ENCODE data around the gene SPIRE1. TPM values are rescaled to one million over a fixed set of nuclear protein-coding genes. Genes with fewer than 3 reads are reported as not detected.
"Not testable (repeated sequence)": the region's sequence is repeated elsewhere in the genome, so short reads cannot be mapped to it uniquely, and the experiment has no call there.

Gene SPIRE1
- total and polyA plus RNA-seq, 4 experiments from 2014 or later, result 1.7 to 3.0 (median 1.8) TPM; not detected in 1

DNA sequence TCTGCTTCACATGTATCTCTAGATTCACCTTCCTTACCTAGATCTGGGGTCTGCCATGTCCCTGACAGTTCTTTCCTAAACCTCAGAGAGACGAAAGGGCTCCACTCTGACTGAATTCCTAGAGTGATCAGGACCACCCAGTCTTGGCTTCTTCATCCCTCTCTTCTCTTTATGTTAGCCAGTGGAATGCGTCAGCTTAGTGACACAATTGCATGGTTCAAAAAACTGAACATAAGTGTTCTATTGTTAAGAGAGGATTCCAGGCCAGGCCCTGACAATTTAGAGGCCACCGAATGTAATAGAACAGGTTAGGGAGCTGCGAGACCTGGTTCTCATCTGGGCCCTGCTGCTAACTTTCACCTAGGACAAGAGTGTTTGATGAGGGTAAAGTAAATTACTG lies 240.2 kb downstream of the SPIRE1 start:
- ChIA-PET POLR2A (ENCODE audit: partially characterized antibody) (no interaction called here), CTCF (ENCODE audit: partially characterized antibody) (no interaction called here)

DNA sequence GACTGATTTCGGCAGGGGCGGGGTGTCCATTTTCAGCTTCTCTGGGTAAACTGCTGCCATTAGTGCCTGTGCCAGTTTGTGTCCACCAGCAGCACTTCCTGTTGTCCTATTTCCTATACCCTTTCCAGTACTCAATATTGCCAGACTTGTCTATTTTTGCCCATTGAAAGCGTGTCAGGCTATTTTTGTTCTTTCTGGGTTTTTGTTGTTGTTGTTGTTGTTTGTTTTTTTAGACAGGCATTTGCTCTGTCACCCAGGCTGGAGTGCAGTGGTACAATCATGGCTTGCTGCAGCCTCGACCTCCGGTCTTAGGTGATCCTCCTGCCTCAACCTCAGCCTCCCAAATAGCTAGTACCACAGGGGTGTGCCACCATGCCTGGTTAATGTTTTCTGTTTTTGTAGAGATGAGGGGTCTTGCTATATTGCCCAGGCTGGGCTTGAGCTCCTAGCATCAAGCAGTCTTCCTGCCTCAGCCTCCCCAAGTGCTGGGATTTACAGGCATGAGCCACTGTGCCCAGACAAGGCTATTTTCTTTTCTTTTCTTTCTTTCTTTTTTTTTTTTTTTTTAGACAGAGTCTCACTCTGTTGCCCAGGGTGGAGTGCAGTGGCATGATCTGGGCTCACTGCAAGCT lies 241.7 kb downstream of the SPIRE1 start:
- CTCF ChIA-PET (ENCODE audit: partially characterized antibody), result interaction anchor here (1.0 kb wide), 1 partner anchor 26 kb away, joined by 3 read pairs; no protein-coding TSS in a partner anchor
- H3K4me3 Mint-ChIP-seq, result no peak overlapping the region

More for the DNA sequence above, 240.2 kb downstream of the SPIRE1 start:
- H3K27me3 ChIP-seq (ENCODE audit: insufficient read depth, low read length), result no peaks in the 10 kb centered on the region
- Mint-ChIP-seq H3K9me3 (no peaks in the 10 kb centered on the region), H3K4me1 (peaks cover 2 to 14% (median 6%) of the 10 kb centered on the region in 4 donors), H3K27me3 (no peaks in the 10 kb centered on the region), H3K36me3 (no peaks in the 10 kb centered on the region), H3K4me3 (no peak overlapping the region), H3K27ac (peak overlapping the region in 1 of 7 donors; percentile 14)
- H3K4me3 ChIP-seq (ENCODE audit: low read length in 2 of 2), result no peak overlapping the region
- no peaks in the 10 kb centered on the region for H3K4me1 ChIP-seq (ENCODE audit: insufficient read depth, low read length)
- intact Hi-C loops (cut with micrococcal nuclease), result no loop called here
- H3K27ac ChIP-seq (ENCODE audit: low read depth, low read length), result no peak overlapping the region
- no peaks in the 10 kb centered on the region for H3K9me3 ChIP-seq (ENCODE audit: control insufficient read depth in 1 of 2, low read length in 2 of 2)
- no peaks in the 10 kb centered on the region for H3K36me3 ChIP-seq (ENCODE audit: insufficient read depth, low read length)
- no peak for DNase-seq

DNA sequence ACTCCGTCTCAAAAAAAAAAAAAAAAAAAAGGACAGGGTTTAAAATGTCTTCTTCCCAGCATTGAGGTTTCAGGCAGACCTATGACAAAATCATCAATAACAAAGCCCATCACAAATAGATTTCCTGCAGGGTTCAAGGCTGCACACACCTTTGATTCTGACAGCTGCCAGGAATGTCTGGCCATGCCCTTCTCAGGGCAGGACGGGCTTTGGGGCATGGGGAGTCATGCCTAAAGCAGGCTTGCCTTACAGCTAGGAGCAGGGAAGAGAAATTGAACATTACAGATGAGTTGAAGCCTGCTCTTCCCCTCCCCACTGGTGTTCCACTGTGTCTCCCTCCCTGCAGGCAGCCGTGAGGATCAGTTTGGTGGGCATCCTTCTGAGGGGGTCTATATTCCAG lies 246.5 kb downstream of the SPIRE1 start:
- H3K27ac Mint-ChIP-seq, result peak overlapping the region in 1 of 7 donors; percentile 37
- H3K4me3 ChIP-seq (ENCODE audit: low read length in 2 of 2), result no peak overlapping the region
- CTCF ChIA-PET (ENCODE audit: partially characterized antibody), result interaction anchor here (1.6 kb wide), 1 partner anchor 19 kb away, joined by 6 read pairs; no protein-coding TSS in a partner anchor
- no peaks in the 10 kb centered on the region for H3K27me3 Mint-ChIP-seq
- H3K4me1 ChIP-seq (ENCODE audit: insufficient read depth, low read length), result peaks cover 12% of the 10 kb centered on the region
- intact Hi-C loops (cut with micrococcal nuclease), result no loop called here
- H3K36me3 ChIP-seq (ENCODE audit: insufficient read depth, low read length), result no peaks in the 10 kb centered on the region
- POLR2A ChIA-PET (ENCODE audit: partially characterized antibody), result no interaction called here
- H3K27me3 ChIP-seq (ENCODE audit: insufficient read depth, low read length), result no peaks in the 10 kb centered on the region
- no peaks in the 10 kb centered on the region for H3K36me3 Mint-ChIP-seq
- no peaks in the 10 kb centered on the region for H3K9me3 Mint-ChIP-seq
- no peak overlapping the region for H3K4me3 Mint-ChIP-seq
- no peaks in the 10 kb centered on the region for H3K9me3 ChIP-seq (ENCODE audit: control insufficient read depth in 1 of 2, low read length in 2 of 2)
- H3K27ac ChIP-seq (ENCODE audit: low read depth, low read length), result no peak overlapping the region
- H3K4me1 Mint-ChIP-seq, result peaks cover 9 to 23% (median 14%) of the 10 kb centered on the region in 4 donors
- no peak for DNase-seq

More for the DNA sequence above, 241.7 kb downstream of the SPIRE1 start:
- H3K27me3 ChIP-seq (ENCODE audit: insufficient read depth, low read length), result no peaks in the 10 kb centered on the region
- no peak for DNase-seq
- intact Hi-C loops (cut with micrococcal nuclease), result no loop called here
- no peaks in the 10 kb centered on the region for H3K9me3 ChIP-seq (ENCODE audit: control insufficient read depth in 1 of 2, low read length in 2 of 2)
- POLR2A ChIA-PET (ENCODE audit: partially characterized antibody), result no interaction called here
- H3K36me3 ChIP-seq (ENCODE audit: insufficient read depth, low read length), result no peaks in the 10 kb centered on the region
- no peaks in the 10 kb centered on the region for H3K27me3 Mint-ChIP-seq
- no peak overlapping the region for H3K27ac ChIP-seq (ENCODE audit: low read depth, low read length)
- H3K9me3 Mint-ChIP-seq, result no peaks in the 10 kb centered on the region
- no peak overlapping the region for H3K4me3 ChIP-seq (ENCODE audit: low read length in 2 of 2)
- H3K4me1 ChIP-seq (ENCODE audit: insufficient read depth, low read length), result no peaks in the 10 kb centered on the region
- peaks cover 2 to 12% (median 5%) of the 10 kb centered on the region in 4 donors for H3K4me1 Mint-ChIP-seq
- no peak overlapping the region for H3K27ac Mint-ChIP-seq
- H3K36me3 Mint-ChIP-seq, result no peaks in the 10 kb centered on the region

DNA sequence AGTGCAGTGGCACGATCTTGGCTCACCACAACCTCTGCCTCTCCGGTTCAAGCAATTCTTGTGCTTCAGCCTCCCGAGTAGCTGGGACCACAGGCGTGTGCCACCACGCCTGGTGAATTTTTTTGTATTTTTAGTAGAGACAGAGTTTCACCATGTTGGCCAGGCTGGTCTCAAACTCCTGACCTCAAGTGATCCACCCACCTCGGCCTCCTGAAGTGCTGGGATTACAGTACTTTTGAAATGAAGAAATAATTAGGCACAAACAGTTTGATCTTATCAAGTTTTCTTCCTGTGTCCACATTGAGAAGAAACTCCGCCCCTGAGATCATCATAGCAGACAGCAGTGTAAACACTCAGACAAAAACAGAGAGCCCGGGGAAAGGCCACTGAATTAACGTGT lies 247.2 kb downstream of the SPIRE1 start:
- H3K9me3 Mint-ChIP-seq; H3K27ac ChIP-seq (ENCODE audit: low read depth, low read length); H3K36me3 ChIP-seq (ENCODE audit: insufficient read depth, low read length); H3K4me3 ChIP-seq (ENCODE audit: low read length in 2 of 2); POLR2A ChIA-PET (ENCODE audit: partially characterized antibody); H3K27me3 ChIP-seq (ENCODE audit: insufficient read depth, low read length); intact Hi-C loops (cut with micrococcal nuclease); H3K9me3 ChIP-seq (ENCODE audit: control insufficient read depth in 1 of 2, low read length in 2 of 2); H3K36me3 Mint-ChIP-seq; H3K27me3 Mint-ChIP-seq; CTCF ChIA-PET (ENCODE audit: partially characterized antibody); DNase-seq; H3K4me3 Mint-ChIP-seq: not testable (repeated sequence)
- Mint-ChIP-seq H3K27ac (peak overlapping the region in 1 of 7 donors; percentile 32), H3K4me1 (peaks cover 12 to 30% (median 19%) of the 10 kb centered on the region in 4 donors)
- H3K4me1 ChIP-seq (ENCODE audit: insufficient read depth, low read length), result peaks cover 18% of the 10 kb centered on the region

DNA sequence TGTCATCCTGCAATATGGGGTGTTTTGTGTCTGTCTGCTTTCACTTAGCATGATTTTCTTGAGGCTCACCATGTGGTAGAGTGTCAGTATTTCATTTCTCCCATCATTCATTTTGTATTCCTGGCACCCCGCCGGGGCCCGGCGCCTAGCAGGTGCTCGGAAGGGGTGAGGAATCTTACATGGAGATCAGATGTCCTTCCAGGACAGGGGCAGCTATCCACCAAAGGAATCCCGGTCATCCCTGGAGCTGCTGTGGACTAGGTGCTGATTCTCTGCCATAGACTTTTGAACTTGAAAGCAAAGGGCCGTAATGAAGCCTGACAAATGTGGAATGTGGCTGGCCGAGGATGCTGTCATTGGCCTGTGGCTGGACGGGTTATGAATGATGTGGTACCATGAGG lies 247.8 kb downstream of the SPIRE1 start:
- Histone ChIP-seq H3K27ac (ENCODE audit: low read depth, low read length) (no peak overlapping the region), H3K4me3 (ENCODE audit: low read length in 2 of 2) (no peak overlapping the region), H3K27me3 (ENCODE audit: insufficient read depth, low read length) (no peaks in the 10 kb centered on the region), H3K36me3 (ENCODE audit: insufficient read depth, low read length) (no peaks in the 10 kb centered on the region), H3K9me3 (ENCODE audit: control insufficient read depth in 1 of 2, low read length in 2 of 2) (no peaks in the 10 kb centered on the region), H3K4me1 (ENCODE audit: insufficient read depth, low read length) (peaks cover 18% of the 10 kb centered on the region)
- POLR2A ChIA-PET (ENCODE audit: partially characterized antibody), result interaction anchor here (1.1 kb wide), 1 partner anchor 33 kb away, joined by 5 read pairs; the partner anchor contains the start of gene AFG3L2
- intact Hi-C loops (cut with micrococcal nuclease), result no loop called here
- Mint-ChIP-seq H3K9me3 (no peaks in the 10 kb centered on the region), H3K4me1 (peaks cover 12 to 35% (median 19%) of the 10 kb centered on the region in 4 donors), H3K27ac (peak overlapping the region in 2 of 7 donors; percentile 42 to 62), H3K4me3 (peak overlapping the region in 1 of 8 donors; percentile 30), H3K27me3 (peaks cover 2 to 8% of the 10 kb centered on the region in 2 donors), H3K36me3 (no peaks in the 10 kb centered on the region)
- CTCF ChIA-PET (ENCODE audit: partially characterized antibody), result interaction anchor here (0.8 kb wide), 1 partner anchor 15 kb away, joined by 3 read pairs; no protein-coding TSS in a partner anchor
- no peak for DNase-seq

DNA sequence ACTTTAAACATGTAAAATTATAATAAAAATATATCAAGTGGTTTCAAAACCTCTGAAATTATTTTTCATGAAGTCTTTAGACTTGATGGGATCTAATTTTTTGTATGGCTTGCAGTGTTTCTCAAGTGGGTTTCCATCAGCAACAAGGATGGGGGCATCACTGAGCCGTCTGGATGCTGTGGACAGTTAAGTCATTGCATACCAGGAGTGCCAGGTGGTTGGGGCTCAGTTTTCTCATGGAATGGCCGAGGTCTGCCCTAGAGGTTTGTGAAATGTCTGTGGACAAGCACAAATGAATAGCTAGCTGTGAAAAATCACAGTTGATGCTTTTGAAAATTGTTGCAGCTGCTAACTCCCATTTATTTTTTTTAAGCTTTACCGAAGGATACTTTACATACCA lies 248.4 kb downstream of the SPIRE1 start:
- CTCF ChIA-PET (ENCODE audit: partially characterized antibody), result interaction anchor here (0.8 kb wide), 1 partner anchor 15 kb away, joined by 3 read pairs; no protein-coding TSS in a partner anchor
- peaks cover 18% of the 10 kb centered on the region for H3K4me1 ChIP-seq (ENCODE audit: insufficient read depth, low read length)
- POLR2A ChIA-PET (ENCODE audit: partially characterized antibody), result interaction anchor here (1.1 kb wide), 1 partner anchor 32 kb away, joined by 5 read pairs; the partner anchor contains the start of gene AFG3L2
- no peaks in the 10 kb centered on the region for H3K36me3 ChIP-seq (ENCODE audit: insufficient read depth, low read length)
- peak overlapping the region in 1 of 8 donors; percentile 20 for H3K4me3 Mint-ChIP-seq
- H3K36me3 Mint-ChIP-seq, result no peaks in the 10 kb centered on the region
- H3K27ac Mint-ChIP-seq, result no peak overlapping the region
- no peak for DNase-seq
- no peak overlapping the region for H3K27ac ChIP-seq (ENCODE audit: low read depth, low read length)
- H3K9me3 ChIP-seq (ENCODE audit: control insufficient read depth in 1 of 2, low read length in 2 of 2), result no peaks in the 10 kb centered on the region
- no peaks in the 10 kb centered on the region for H3K9me3 Mint-ChIP-seq
- peaks cover 6 to 12% of the 10 kb centered on the region in 2 donors for H3K27me3 Mint-ChIP-seq
- peaks cover 12 to 38% (median 19%) of the 10 kb centered on the region in 4 donors for H3K4me1 Mint-ChIP-seq
- intact Hi-C loops (cut with micrococcal nuclease), result loop anchor here (5.0 kb wide), 1 partner anchor 248 kb away; the partner anchor contains the start of gene SPIRE1
- no peak overlapping the region for H3K4me3 ChIP-seq (ENCODE audit: low read length in 2 of 2)
- no peaks in the 10 kb centered on the region for H3K27me3 ChIP-seq (ENCODE audit: insufficient read depth, low read length)

DNA sequence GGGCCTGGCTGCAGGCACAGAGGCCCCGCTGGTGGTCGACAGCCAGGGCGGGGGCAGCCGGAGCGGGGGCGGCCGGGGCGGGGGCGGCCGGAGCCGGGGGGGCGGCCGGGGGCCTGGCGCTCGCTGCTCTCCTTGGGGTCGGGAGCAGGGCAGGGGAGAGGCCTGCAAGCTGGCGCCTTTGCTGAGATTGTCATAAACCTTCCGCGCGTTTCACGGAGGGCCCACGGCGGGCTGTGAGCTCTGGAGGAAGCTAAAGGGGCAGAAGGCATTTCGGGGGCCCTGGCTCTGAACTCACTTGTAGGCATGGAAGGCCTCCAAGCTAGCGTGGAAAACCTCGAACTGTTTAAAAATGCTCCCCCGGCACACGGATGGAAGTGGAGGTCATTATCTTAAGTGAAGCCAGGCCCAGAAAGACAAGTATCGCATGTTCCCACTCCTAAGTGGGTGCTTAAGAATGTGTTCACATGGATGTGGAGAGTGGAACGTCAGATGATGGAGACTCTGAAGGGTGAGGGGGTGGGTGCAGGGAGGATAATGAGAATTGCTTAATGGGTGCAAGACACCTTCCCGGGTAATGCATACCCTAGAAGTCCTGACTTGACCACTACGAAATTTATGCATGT lies 249.5 kb downstream of the SPIRE1 start:
- Mint-ChIP-seq H3K9me3 (no peaks in the 10 kb centered on the region), H3K4me3 (peak overlapping the region; percentile 58 to 75 (median 68)), H3K4me1 (peaks cover 12 to 38% (median 19%) of the 10 kb centered on the region in 4 donors), H3K27me3 (peaks cover 11 to 15% of the 10 kb centered on the region in 2 donors), H3K27ac (peak overlapping the region in 3 of 7 donors; percentile 31 to 79 (median 35)), H3K36me3 (no peaks in the 10 kb centered on the region)
- Histone ChIP-seq H3K36me3 (ENCODE audit: insufficient read depth, low read length) (no peaks in the 10 kb centered on the region), H3K27me3 (ENCODE audit: insufficient read depth, low read length) (no peaks in the 10 kb centered on the region), H3K4me3 (ENCODE audit: low read length in 2 of 2) (no peak overlapping the region), H3K4me1 (ENCODE audit: insufficient read depth, low read length) (peaks cover 18% of the 10 kb centered on the region), H3K9me3 (ENCODE audit: control insufficient read depth in 1 of 2, low read length in 2 of 2) (no peaks in the 10 kb centered on the region), H3K27ac (ENCODE audit: low read depth, low read length) (no peak overlapping the region)
- intact Hi-C loops (cut with micrococcal nuclease), result loop anchor here (5.0 kb wide), 1 partner anchor 249 kb away; the partner anchor contains the start of gene SPIRE1
- CTCF ChIA-PET (ENCODE audit: partially characterized antibody), result interaction anchor here (1.2 to 1.4 kb wide), 2 partner anchors 9 to 15 kb away, joined by 5 read pairs; no protein-coding TSS in a partner anchor
- peak in 1 of 5 donors; percentile 6 for DNase-seq
- POLR2A ChIA-PET (ENCODE audit: partially characterized antibody), result interaction anchor here (1.0 to 2.7 kb wide), 3 partner anchors 31 to 249 kb away, joined by 3 to 24 read pairs (median 3); partner anchors contain the start of genes AFG3L2 and SPIRE1

Data from CD4-positive, alpha-beta memory T cell (primary cell).